CD14-positive monocyte (primary cell): ENCODE results near the gene NKAP. TPM values are rescaled to one million over a fixed set of nuclear protein-coding genes. Genes with fewer than 3 reads are reported as not detected.
"Not testable (repeated sequence)": the region's sequence is repeated elsewhere in the genome, so short reads cannot be mapped to it uniquely, and the experiment has no call there.

Experiments
- DNase-seq, 3 donors: peaks; one replicate each; pipeline ENCODE4 v3.0.0-alpha.2; 2011 to 2022
- H2AFZ ChIP-seq: 2 replicates; pipeline ENCODE4 v1.6.0; 2012; ENCODE audit warnings: mild to moderate bottlenecking, low read depth, low read length, inconsistent platforms; ENCODE audit not compliant: insufficient read depth, poor library complexity, severe bottlenecking
- H3K27ac ChIP-seq, 2 donors: 1 replicate in 1 of 2; 2 replicates in 1 of 2; pipeline ENCODE4 v1.5.1; 2012 to 2013; ENCODE audit warnings: low read length in 2 of 2, control low read depth in 1 of 2, inconsistent platforms in 1 of 2, low read depth in 1 of 2, mild to moderate bottlenecking in 1 of 2
- H3K27me3 ChIP-seq, 2 donors: one replicate each; pipeline versions ENCODE4 v1.6.0 to v1.6.1; 2011 to 2013; ENCODE audit warnings: low read length in 2 of 2; ENCODE audit not compliant: control insufficient read depth in 2 of 2, insufficient read depth in 2 of 2
- H3K36me3 ChIP-seq, 2 donors: replicated peaks in 1 of 2; 1 replicate in 1 of 2; 2 replicates in 1 of 2; pipeline versions ENCODE4 v1.5.1 to v1.6.1; 2012 to 2013; ENCODE audit warnings: low read length in 2 of 2, control low read depth in 1 of 2, inconsistent platforms in 1 of 2, mild to moderate bottlenecking in 1 of 2; ENCODE audit not compliant: insufficient read depth in 2 of 2, control insufficient read depth in 1 of 2
- H3K4me1 ChIP-seq, 2 donors: 1 replicate in 1 of 2; 2 replicates in 1 of 2; pipeline versions ENCODE4 v1.5.1 to v1.6.1; 2012 to 2013; ENCODE audit warnings: low read length in 2 of 2, control low read depth in 1 of 2, inconsistent platforms in 1 of 2, mild to moderate bottlenecking in 1 of 2, moderate library complexity in 1 of 2; ENCODE audit not compliant: insufficient read depth in 2 of 2, control insufficient read depth in 1 of 2
- H3K4me2 ChIP-seq: replicated peaks from 2 replicates; pipeline ENCODE3; 2012; ENCODE audit warnings: low read length, moderate library complexity, mild to moderate bottlenecking; ENCODE audit not compliant: poor library complexity, severe bottlenecking; ENCODE audit errors: extremely low read depth
- H3K4me3 ChIP-seq, 3 experiments: fragments of 200-600 bp in 1 of 3; sonication (generic) in 1 of 3; replicated peaks in 1 of 3; 1 replicate in 2 of 3; 2 replicates in 1 of 3; pipeline ENCODE4 v1.5.1; 2011 to 2013; ENCODE audit warnings: low read length in 3 of 3, mild to moderate bottlenecking in 3 of 3, control low read depth in 2 of 3, low read depth in 2 of 3, inconsistent platforms in 1 of 3, moderate library complexity in 1 of 3
- H3K79me2 ChIP-seq: 2 replicates; pipeline ENCODE4 v1.6.0; 2012; ENCODE audit warnings: mild to moderate bottlenecking, control low read depth, inconsistent platforms, low read length, moderate library complexity; ENCODE audit not compliant: insufficient read depth
- H3K9ac ChIP-seq: 2 replicates; pipeline ENCODE4 v1.6.0; 2017; ENCODE audit warnings: low read length, mild to moderate bottlenecking; ENCODE audit not compliant: insufficient read depth, poor library complexity, severe bottlenecking
- H3K9me3 ChIP-seq, 2 donors: replicated peaks in 1 of 2; 1 replicate in 1 of 2; 2 replicates in 1 of 2; pipeline versions ENCODE4 v1.5.1 to v1.6.1; 2012 to 2013; ENCODE audit warnings: low read length in 2 of 2, control low read depth in 1 of 2; ENCODE audit not compliant: control insufficient read depth in 1 of 2, insufficient read depth in 1 of 2
- H4K20me1 ChIP-seq: 2 replicates; pipeline ENCODE4 v1.6.0; 2012; ENCODE audit warnings: mild to moderate bottlenecking, low read length, control low read depth, moderate library complexity; ENCODE audit not compliant: insufficient read depth
- H3K27ac Mint-ChIP-seq, 7 donors: one replicate each; pipeline ENCODE4 v1.8.0; 2020; ENCODE audit warnings: mild to moderate bottlenecking in 7 of 7, mixed read lengths in 7 of 7, moderate library complexity in 6 of 7, inconsistent platforms in 2 of 7
- H3K27me3 Mint-ChIP-seq, 3 donors: one replicate each; pipeline ENCODE4 v1.8.0; 2021 to 2022; ENCODE audit warnings: low read depth in 3 of 3, mild to moderate bottlenecking in 3 of 3, mixed read lengths in 3 of 3, moderate library complexity in 3 of 3, inconsistent platforms in 1 of 3
- H3K36me3 Mint-ChIP-seq, 2 donors: one replicate each; pipeline ENCODE4 v1.8.0; 2020; ENCODE audit warnings: mixed read lengths in 2 of 2, inconsistent platforms in 1 of 2, mild to moderate bottlenecking in 1 of 2
- H3K4me1 Mint-ChIP-seq: one replicate; pipeline ENCODE4 v1.8.0; 2020; ENCODE audit warnings: mild to moderate bottlenecking, mixed read lengths
- H3K4me3 Mint-ChIP-seq, 2 donors: one replicate each; pipeline ENCODE4 v1.8.0; 2020; ENCODE audit warnings: mild to moderate bottlenecking in 2 of 2, mixed read lengths in 2 of 2, moderate library complexity in 1 of 2
- H3K9me3 Mint-ChIP-seq, 7 donors: one replicate each; pipeline ENCODE4 v1.8.0; 2020 to 2022; ENCODE audit warnings: mixed read lengths in 7 of 7, mild to moderate bottlenecking in 6 of 7, moderate library complexity in 6 of 7, inconsistent platforms in 2 of 7
- CTCF ChIP-seq: fragments of 200-600 bp; IDR thresholded peaks from one replicate; pipeline ENCODE4 v1.8.0; 2022; ENCODE audit warnings: antibody characterized with exemption, mild to moderate bottlenecking
- WGBS: methylation state at CpG from one replicate; pipeline ENCODE4 v1.1.5; 2013; ENCODE audit warnings: missing lambda C conversion rate; ENCODE audit not compliant: insufficient coverage; 5-methylcytosine and 5-hydroxymethylcytosine counted together
- intact Hi-C, 2 donors: fragments of 100-400 bp; cut with micrococcal nuclease; formaldehyde crosslinking; loops; one replicate each; pipeline versions ENCODE4 v1.15.0 to v1.15.1; 2023
- polyA plus RNA-seq, 3 donors: library from polyadenylated mRNA; depleted of rRNA in 1 of 3; unstranded in 2 of 3; stranded (reverse) in 1 of 3; fragments of 300-500 nt in 2 of 3; fragments of >200 nt in 1 of 3; fragmentation: Illumina TruSeq in 2 of 3; gene quantifications; 1 replicate in 2 of 3; 2 replicates in 1 of 3; pipeline ENCODE4 v1.2.3, GENCODE V29; 2012 to 2021

The NKAP gene
- polyA plus RNA-seq, 3 donors, result 2.0 to 2.9 (median 2.1) TPM

GRCh38 chrX:119982145-119982544, 38.6 kb upstream of the NKAP start:
- intact Hi-C loops, result no loop called here
- Mint-ChIP-seq H3K27ac (no peak overlapping the region), H3K9me3 (no peaks in the 10 kb centered on the region), H3K4me1 (no peaks in the 10 kb centered on the region), H3K36me3 (no peaks in the 10 kb centered on the region), H3K27me3 (peaks cover 4 to 21% (median 12%) of the 10 kb centered on the region in 3 donors), H3K4me3 (peak overlapping the region in 1 of 2 donors; percentile 63)
- no CpG with 5 or more reads among the region's 3 CpGs for WGBS
- Histone ChIP-seq H3K27ac (no peak overlapping the region), H3K4me2 (no peak overlapping the region), H3K79me2 (no peaks in the 10 kb centered on the region), H3K4me3 (no peak overlapping the region), H3K36me3 (no peaks in the 10 kb centered on the region), H3K27me3 (peaks cover 4 to 10% of the 10 kb centered on the region in 2 donors), H3K9ac (no peak overlapping the region), H2AFZ (no peak overlapping the region), H4K20me1 (no peaks in the 10 kb centered on the region), H3K9me3 (no peaks in the 10 kb centered on the region), H3K4me1 (no peaks in the 10 kb centered on the region)
- no peak for TF ChIP-seq CTCF
- no peak for DNase-seq

GRCh38 chrX:119981286-119982070, 37.9 kb upstream of the NKAP start:
- no peak overlapping the region for H3K4me3 Mint-ChIP-seq
- WGBS, result no CpG with 5 or more reads among the region's 15 CpGs
- H3K79me2 ChIP-seq, result no peaks in the 10 kb centered on the region
- no peak overlapping the region for H3K27ac Mint-ChIP-seq
- peaks cover 4 to 10% of the 10 kb centered on the region in 2 donors for H3K27me3 ChIP-seq
- no peaks in the 10 kb centered on the region for H3K36me3 ChIP-seq
- H3K9ac ChIP-seq, result no peak overlapping the region
- TF ChIP-seq CTCF, result peak; percentile 51
- H3K36me3 Mint-ChIP-seq, result no peaks in the 10 kb centered on the region
- no peak overlapping the region for H3K4me2 ChIP-seq
- no peak overlapping the region for H3K27ac ChIP-seq
- H3K4me1 Mint-ChIP-seq, result no peaks in the 10 kb centered on the region
- no peaks in the 10 kb centered on the region for H4K20me1 ChIP-seq
- intact Hi-C loops, result no loop called here
- no peak overlapping the region for H3K4me3 ChIP-seq
- DNase-seq, result peak in 2 of 3 donors; percentile 10 to 11
- H3K9me3 ChIP-seq, result no peaks in the 10 kb centered on the region
- H2AFZ ChIP-seq, result no peak overlapping the region
- no peaks in the 10 kb centered on the region for H3K9me3 Mint-ChIP-seq
- H3K4me1 ChIP-seq, result no peaks in the 10 kb centered on the region
- peaks cover 4 to 15% (median 10%) of the 10 kb centered on the region in 3 donors for H3K27me3 Mint-ChIP-seq

GRCh38 chrX:119977172-119977571, 33.6 kb upstream of the NKAP start:
- WGBS, result no CpG with 5 or more reads among the region's 4 CpGs
- H3K9me3 ChIP-seq, H3K4me1 ChIP-seq: not testable (repeated sequence)

More at GRCh38 chrX:119977172-119977571, 33.6 kb upstream of the NKAP start:
- H3K9me3 Mint-ChIP-seq, DNase-seq, H3K4me1 Mint-ChIP-seq, H2AFZ ChIP-seq, H3K9ac ChIP-seq, H4K20me1 ChIP-seq, H3K4me2 ChIP-seq, H3K4me3 Mint-ChIP-seq, intact Hi-C loops, H3K27ac ChIP-seq, H3K27me3 ChIP-seq, H3K36me3 Mint-ChIP-seq, H3K27ac Mint-ChIP-seq, H3K4me3 ChIP-seq, H3K36me3 ChIP-seq, H3K27me3 Mint-ChIP-seq, H3K79me2 ChIP-seq: not testable (repeated sequence)
